ENCODE data around the gene RELN. TPM values are rescaled to one million over a fixed set of nuclear protein-coding genes. Genes with fewer than 3 reads are reported as not detected.

The RELN gene
- total RNA-seq, 1 experiment from 2014 or later, result 0.02 TPM

DNA sequence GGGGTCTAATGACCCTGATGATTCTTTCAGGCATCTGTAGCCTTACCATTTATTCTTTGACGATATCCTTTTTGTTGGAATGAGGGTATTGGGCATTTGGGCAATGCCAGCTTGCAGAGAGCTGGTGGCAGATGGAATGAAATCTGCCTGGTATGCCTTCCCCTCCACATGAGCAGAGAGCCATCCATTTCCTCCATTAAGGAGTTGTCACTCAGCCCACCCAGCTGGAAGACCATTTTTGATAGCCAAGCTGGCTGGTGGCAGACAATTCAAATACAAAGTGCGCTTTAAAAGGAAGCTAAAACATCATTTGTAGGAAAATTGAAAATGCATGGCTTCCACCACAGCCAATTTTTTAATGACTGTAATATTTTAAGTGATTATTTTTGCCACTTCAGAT, 303.4 kb downstream of the RELN start:
- DNase-seq (ENCODE audit: low spot score), result no peak

GRCh38 chr7:103685646-103686045, 303.8 kb downstream of the RELN start:
- no peak for DNase-seq (ENCODE audit: low spot score)

GRCh38 chr7:103683348-103683747, 306.1 kb downstream of the RELN start:
- no peak for DNase-seq (ENCODE audit: low spot score)

- no peak for DNase-seq (ENCODE audit: low spot score)
Measured at GRCh38 chr7:103680161-103681144, 309.0 kb downstream of the RELN start.

DNA sequence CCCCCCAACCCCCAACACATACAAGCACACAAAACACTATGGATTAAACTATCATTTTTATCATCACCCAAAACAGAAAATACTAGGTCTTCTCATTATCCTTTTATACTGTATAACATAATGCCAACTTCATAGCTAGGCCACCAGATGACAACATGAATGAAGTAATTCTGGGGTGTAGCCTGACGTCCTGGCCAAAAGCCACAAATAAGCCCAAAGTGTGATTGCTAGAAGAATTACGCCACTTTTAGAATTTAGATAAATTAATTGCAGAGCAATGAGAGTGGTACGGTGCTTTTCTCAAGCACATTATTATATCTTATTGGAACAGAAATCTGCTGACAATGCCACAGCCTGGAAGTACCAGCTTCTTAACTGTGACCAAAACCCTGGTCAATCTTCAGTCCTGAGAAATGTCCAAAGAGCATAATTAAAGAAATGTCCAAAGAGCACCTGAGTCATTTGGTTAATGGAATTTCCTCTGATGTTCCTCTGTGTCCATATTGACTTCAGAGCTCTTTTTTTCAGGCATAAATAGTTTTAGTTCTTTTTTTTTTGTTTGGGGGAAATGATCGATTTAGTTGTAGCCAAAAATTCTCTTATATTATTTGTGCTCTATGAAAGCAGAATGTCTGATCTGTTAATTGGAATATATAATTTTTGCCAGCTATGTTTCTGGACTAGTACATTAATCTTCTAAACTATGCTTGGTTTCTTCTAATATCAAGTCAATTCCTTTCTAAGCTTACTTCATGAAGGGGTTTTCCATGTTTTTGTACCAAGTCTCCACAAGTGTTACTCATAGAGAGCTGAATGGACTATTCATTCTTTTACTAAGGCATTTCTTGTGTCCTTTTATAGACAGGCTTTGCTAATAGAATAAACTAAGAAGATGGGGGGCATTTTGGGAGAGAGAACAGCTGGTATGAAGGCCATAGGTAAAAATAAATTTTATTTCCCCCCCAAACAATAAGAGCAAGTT, 310.0 kb downstream of the RELN start:
- DNase-seq (ENCODE audit: low spot score), result no peak

DNA sequence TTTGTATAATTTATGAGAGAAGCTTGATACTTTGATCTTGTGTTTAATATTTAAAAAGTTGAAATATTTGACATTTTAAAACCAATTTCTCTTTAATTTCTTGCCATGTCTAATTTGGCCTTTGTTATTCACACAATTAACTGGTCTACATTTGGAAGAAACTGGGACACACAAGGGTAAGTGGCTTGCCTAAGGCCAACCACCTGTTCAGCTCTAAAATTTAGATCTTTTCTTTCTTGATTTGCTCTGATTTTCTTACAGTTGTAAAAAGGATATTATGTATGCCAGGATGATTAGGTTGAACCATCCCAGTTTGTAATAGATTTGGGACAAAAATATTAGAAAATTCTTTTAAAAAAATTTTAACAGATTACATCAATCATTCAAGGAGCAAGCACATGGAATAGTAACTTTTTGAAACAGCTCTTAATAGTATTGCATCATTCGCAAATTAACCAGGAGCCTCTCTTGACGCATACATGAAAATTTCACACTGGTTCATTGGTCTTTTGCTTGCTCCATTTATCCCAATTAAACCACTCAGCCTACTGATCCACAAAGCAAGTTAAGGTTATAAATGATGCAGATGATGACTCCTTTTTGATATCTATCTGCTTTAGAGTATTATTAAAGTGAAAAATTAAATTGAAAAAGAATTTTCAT, 321.0 kb downstream of the RELN start:
- no peak for DNase-seq (ENCODE audit: low spot score)

GRCh38 chr7:103666326-103666725, 323.1 kb downstream of the RELN start:
- no peak for DNase-seq (ENCODE audit: low spot score)

GRCh38 chr7:103664577-103664976, 324.9 kb downstream of the RELN start:
- no peak for DNase-seq (ENCODE audit: low spot score)

GRCh38 chr7:103660455-103661371, 328.7 kb downstream of the RELN start:
- DNase-seq (ENCODE audit: low spot score), result peak; percentile 89

- peak; percentile 50 for DNase-seq (ENCODE audit: low spot score)
Measured at GRCh38 chr7:103658055-103659005, 331.1 kb downstream of the RELN start.

DNA sequence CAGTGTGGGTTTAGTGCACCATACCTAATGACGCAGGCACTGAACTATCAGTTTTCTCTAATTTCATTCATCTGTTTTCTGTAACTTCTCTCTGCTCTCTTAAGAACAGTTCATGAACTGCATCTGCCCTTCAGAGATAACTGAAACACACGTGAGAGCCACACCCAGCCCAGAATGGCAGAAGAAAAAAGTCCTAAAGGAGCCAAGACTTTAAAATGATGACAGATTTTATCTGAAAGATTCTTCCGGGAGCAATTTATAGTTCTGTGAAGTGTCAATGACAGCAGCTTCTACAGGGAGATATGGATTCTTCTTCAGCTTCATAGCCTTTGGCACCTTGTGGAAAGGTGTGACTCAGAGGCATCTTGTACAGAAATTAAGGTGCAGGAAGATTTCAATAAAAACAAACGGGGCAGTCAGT, 332.0 kb downstream of the RELN start:
- DNase-seq (ENCODE audit: low spot score), result no peak

DNA sequence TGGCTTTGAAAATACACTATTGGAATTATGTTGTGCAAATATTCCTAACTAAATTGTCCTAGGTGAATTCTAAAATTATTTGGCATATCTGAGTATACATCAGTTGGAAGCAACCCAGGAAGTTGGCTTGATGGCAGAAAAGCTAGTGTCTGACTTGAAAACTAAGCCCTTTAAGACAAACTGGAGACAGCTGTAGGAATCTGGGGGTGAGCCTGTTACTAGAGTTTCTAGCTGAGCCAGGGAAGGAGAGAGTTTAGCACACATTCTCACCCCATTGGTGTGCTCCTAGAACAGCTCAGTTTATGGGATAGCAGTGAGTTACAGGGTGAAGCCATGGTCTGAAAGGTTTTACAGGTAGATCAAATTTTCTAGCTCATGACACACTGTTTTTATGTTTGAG, 333.2 kb downstream of the RELN start:
- DNase-seq (ENCODE audit: low spot score), result no peak

DNA sequence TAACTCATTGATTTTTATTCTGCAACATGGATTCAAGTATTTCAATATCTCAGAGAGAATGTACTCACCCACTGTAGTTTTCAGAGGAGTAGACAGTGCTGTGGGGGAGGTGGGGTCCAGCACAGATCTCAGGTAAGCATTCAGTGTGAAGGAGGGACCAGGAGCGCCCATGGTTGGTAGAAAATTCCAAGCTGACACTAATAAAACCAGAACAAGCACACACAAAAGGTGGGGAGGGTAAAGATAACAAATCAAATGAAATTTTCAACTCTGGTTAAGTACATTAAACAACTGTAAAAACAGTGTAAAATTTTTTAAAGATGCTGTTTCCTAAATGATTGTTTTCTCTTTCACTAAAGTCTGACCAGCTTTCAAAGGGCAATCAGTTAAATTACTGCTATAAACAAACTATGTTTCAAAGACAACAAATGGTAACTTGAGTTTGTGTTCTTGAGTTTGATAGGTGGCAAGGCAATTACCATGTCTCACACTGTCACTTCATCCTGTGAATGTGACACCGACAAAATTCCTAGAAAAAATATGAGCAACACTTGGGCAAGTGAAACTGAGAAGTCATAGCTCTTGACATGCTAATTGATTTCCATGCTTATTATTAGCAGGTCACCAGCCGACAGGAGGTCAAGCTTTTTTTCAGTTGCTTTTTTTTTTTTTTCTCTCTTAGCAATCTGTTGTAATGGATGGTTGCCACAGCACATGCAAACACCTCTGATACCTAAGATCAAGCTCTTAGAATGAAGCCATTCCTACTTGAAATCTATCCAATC, 337.7 kb downstream of the RELN start:
- no peak for DNase-seq (ENCODE audit: low spot score)

GRCh38 chr7:103649052-103649451, 340.4 kb downstream of the RELN start:
- DNase-seq (ENCODE audit: low spot score), result no peak

DNA sequence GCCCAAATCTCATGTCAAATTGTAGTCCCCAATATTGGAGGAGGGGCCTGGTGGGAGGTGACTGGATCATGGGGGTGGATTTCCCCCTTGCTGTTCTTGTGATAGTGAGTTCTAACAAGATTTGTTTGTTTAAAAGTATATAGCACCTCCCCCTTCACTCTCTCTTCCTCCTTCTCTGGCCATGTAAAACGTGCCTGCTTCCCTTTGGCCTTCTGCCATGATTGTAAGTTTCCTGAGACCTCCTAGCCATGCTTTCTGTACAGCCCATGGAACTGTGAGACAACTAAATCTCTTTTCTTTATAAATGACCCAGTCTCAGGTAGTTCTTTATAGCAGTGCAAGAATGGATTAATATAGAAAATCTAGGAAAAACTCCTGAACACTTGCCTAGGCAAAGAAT, 341.3 kb downstream of the RELN start:
- DNase-seq (ENCODE audit: low spot score), result no peak

DNA sequence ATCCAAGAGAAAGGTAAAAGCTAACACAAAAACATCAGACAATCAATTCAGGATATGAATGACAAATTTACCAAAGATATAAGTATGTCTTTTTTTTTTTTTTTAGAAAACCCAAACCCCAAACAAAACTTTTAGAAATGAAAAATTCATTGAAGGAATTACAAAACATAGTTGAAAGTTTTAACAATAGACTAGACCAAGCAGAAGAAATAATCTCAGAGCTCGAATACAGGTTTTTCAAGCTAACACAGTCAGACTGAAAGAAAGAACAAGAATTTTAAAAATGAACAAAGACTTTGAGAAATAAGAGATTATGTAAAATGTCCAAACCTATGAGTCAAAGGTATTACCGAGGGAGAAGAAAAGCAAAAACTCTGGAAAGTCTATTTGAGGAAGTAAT, 345.1 kb downstream of the RELN start:
- DNase-seq (ENCODE audit: low spot score), result no peak

DNA sequence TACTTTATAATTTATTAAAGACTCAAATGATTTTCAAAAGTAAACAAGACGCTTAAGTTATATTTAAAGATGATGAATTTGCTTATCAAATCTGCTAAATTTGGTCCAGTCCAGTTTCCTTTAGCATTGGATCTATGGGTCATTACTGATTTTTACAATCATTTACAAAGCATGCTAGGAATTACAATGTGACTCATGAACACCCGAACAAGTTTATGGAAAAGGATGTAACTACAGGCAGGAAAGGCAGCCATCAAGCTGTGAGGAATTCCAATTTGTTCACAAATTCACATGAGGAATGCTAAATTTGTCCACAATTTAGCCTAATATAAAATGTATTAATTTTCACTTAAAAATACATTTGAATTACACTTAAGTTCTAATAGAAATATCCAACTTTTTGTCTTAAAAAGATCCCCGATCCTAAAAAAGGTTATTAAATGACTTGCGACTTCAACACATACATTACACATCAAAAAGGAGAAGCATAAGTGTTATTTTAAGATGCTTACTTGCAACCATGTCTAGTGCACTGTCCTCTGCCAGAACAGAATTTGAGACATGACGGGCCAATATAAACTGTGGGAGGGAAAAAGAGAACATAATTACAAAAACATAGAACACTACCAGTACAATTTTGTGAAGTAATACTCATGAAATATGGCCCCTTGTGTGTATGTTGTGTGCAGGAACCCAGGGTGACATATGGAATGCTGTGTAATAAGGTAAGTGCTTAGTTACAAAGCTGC, 349.3 kb downstream of the RELN start:
- DNase-seq (ENCODE audit: low spot score), result peak; percentile 71

DNA sequence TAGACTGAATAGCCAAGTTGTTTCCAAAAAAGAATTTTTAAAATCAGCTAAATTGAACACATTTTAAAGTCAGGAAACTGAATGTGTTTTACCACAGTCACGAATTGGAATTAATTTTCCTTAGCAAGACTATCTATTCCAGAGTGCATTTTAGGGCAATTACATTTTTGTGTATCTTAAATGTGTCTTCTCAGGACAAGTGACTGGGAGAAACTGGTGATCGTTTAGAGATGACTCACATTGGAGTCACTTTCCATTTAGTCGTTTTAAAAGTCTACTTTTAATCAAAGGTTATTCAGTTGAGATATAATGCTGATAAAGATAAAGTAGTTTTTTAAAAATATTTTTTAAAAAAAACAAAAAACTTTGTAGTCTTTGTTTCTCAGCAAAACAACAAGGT, 351.7 kb downstream of the RELN start:
- DNase-seq (ENCODE audit: low spot score), result peak; percentile 66

Measured in A172 (cell line).